ENCODE data around the gene CHST9.

The CHST9 gene

GRCh38 chr18:26926066-26926675, 258.9 kb downstream of the CHST9 start:
- peak; percentile 19 for DNase-seq

DNA sequence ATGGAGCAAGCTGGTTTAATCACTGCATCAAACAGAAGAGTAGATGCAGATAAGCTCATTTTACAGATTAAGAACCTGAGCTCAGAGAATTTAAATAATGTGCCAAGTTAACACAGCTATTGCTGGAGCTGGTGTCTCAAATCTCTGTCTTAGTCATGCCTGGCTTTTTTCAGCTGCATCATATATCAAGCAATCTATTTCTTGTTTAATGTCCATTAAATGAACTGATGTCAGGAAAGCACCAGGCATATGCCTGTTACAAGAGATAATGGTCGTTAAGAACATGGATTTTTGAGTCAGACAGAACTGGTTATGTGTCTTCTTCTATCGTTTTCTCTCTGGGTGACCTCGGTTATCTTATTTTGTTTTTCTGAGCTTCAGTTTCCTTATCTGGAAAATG, 259.8 kb downstream of the CHST9 start:
- DNase-seq: no peak

DNA sequence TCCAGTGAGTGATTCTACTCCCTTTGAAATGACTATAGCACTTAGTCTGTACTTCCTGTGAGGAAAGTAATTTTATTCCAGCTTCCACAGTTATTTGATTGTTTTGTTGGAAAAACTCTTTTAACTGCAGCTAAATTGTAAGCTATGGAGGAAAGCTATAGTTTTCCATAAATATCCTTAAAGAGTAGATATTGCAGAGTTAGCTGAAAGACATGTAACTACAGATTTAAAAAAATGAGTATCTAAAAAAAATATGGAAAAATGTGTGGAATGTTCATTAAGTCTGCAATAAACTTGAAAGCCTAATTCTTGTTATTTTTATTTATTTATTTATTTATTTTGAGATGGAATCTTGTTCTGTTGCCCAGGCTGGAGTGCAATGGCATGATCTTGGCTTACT, 262.8 kb downstream of the CHST9 start:
- DNase-seq: no peak

- DNase-seq: no peak
These were observed 264.5 kb downstream of the CHST9 start for GRCh38 chr18:26920644-26921043.

GRCh38 chr18:26919627-26920026, 265.5 kb downstream of the CHST9 start:
- DNase-seq: no peak

- no peak for DNase-seq
These were observed 265.9 kb downstream of the CHST9 start for GRCh38 chr18:26919201-26919600.

DNA sequence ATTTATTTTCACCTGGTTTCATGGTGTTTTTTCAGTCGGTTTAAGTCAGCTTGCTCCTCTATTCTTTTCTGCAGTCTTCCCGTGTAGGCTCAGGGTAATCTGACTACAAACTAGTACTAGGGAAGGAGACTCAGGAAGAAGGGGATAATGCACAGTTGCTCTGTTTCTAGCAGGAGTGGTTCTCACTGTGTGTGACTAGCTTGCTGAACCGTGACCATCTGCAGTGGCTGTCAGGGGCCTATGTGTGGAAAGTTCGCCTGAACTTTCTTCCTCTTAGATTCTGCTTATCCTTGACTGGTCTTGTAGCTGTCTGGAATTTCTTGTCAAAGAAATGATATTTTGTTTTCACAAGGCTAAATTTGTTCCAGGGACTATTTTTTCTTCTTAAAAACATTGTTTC, 273.3 kb downstream of the CHST9 start:
- DNase-seq: peak; percentile 28

DNA sequence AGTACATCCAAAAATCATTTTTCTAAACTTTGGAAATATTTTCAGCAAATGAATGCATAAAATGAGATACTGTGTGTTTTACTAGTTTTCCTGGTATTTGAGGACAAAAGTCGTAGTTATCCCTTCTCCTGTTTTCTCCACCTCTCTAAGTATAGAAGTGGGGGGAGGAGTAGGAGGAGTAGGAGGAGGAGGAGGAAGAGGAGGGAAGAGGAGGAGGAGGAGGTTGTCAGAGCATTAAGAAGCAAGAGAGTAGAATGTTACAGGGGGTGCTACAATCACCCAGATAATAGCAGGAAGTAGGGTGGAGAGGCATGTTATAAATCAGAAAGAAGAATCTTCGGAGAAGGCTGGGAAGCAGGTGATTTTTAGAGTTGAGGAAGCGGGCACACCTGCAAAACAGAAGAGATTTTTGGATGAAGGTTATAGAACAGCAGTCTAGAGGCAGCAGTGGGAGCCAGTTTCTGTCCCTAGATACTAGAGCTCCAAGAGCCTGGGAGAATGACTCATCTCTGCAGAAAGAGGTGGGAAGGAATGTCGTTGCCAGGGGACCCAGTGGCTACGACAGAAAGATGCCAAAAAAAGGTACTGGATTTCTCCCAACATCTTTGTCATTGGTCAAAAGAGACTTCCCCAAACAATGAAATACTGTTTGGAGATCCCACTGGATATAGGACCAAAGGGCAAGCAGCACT, 275.4 kb downstream of the CHST9 start:
- no peak for DNase-seq

DNA sequence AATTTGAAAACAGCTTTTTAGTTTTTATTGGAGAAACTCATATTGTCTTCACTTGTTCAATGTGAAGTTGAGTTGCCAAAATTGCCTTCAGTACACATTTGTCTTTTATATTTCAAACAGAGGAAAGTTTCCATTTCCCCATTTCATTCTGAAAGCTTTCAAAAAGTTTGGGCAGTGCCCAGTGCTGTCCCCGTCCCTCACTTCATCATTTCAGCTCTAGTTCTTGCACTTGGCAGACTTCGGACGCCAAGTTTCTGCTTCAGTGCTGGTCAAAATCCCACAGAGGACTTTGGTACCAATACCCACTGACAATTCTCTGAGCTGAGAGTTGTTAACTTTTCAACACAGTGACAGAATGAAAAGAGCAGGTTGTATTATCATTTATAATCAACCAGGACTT, 276.2 kb downstream of the CHST9 start:
- DNase-seq: no peak

- no peak for DNase-seq
These were observed 282.8 kb downstream of the CHST9 start for GRCh38 chr18:26902291-26902690.

DNA sequence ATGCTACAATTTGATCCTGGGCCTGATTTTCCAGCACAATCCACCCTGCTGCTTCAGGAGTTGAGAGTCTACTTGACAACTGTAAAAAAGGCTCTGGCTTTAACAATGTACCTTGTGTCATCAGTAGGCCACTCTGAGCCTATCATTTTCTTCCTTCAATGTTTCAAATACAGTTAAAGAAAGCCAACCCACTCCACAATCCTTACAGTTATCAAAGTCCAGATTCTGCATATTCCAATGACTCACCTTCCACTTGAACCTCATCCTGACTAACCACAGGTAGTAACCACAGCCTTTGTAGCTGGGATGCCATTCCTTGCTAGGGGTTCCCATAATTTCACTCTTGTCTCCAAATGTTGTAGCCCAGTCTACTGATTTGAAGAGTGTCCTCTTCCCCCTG, 284.1 kb downstream of the CHST9 start:
- DNase-seq: no peak

GRCh38 chr18:26894426-26894825, 290.7 kb downstream of the CHST9 start:
- no peak for DNase-seq

DNA sequence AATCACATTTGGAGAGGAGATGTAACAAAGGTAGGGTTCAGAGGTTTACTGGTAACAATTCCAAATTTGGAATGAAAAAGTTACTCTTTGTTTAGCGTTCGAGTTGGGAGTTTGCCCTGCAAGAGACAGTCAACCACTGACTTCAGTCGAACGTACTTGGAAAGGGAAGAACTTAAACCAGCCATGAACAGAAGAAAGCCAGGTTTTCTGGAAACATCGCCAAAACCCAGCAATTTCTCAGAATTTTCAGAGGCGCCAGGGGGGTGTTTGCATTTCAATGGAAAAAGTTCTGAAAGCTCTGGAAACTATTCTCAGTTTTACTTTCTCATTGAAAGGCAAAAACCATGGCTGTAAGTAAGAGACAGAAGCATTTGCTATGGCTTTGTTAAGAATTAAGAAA, 291.1 kb downstream of the CHST9 start:
- no peak for DNase-seq

DNA sequence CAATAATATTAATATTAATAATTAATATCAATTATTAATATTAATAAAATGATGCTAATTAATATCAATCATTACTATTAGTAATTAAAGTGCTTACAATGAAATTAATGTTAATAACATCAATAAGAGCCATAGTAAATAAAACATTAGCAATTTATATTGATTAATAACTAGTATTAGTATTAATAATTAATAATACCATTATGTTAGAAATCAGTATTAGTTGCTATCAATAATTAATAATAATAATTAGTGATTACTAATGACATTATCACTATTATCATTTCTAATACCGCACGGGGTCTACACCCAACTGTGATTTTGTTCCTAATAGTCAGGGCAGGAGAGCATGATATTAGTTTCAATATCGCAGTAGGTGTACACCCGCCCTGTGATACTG, 296.8 kb downstream of the CHST9 start:
- DNase-seq: no peak

- no peak for DNase-seq
These were observed 310.0 kb downstream of the CHST9 start for GRCh38 chr18:26875040-26875654.

DNA sequence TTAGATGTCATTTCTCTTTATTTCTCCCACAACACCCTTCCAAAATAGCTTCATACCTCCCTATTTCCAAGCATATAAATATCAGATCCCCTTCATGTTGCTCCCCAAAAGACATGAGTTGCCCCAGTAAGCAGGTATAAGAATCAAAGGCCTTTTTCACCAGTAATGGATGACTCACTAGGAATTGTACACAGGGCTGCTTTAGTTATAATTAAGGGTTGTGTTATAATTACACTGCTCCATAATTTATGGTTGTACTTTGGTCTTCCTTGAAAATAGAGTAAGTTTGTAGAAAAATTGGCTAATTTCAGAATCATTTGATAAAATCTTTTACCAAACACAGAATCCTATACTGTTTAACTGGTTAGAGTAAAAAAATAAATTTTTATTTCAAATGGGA, 310.8 kb downstream of the CHST9 start:
- no peak for DNase-seq

- DNase-seq: no peak
These were observed 315.5 kb downstream of the CHST9 start for GRCh38 chr18:26869640-26870039.

DNA sequence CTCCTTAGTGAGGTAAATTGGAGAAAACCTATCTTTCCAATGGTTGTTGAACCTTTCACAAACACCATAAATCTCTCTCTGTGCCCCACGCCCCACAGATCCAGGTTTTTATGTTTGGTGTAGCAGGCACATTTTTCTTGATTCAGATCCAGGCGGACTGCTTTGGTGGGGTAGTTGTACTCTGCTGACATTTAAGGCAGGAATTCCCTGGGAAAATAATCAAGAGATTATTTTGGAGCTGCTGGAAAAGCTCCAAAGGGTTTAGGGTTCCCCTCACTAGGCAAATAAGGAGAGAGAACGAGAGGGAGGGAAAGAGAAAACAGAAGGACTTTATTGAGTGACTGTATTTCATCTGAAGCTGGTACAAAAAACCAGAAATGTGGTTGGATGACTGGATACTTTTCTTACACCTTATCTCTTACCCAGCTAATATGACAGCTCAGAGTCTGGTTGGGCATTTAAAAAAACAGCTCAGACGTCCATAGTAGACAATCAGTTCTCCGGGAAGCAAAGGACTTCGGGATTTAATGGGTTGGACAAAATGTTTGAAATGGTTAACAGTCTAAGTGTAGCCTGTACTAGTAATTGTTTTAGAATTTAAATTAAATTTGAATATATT, 316.0 kb downstream of the CHST9 start:
- peak; percentile 63 for DNase-seq

GRCh38 chr18:26867471-26867870, 317.6 kb downstream of the CHST9 start:
- no peak for DNase-seq

GRCh38 chr18:26865557-26865956, 319.6 kb downstream of the CHST9 start, which contains the start of gene AQP4:
Gene AQP4 (minus strand): TSS chr18:26865707. CDS start chr18:26865689, 18 bp downstream.
- peak; percentile 36 for DNase-seq

GRCh38 chr18:26864658-26865057, 320.4 kb downstream of the CHST9 start:
- no peak for DNase-seq

DNA sequence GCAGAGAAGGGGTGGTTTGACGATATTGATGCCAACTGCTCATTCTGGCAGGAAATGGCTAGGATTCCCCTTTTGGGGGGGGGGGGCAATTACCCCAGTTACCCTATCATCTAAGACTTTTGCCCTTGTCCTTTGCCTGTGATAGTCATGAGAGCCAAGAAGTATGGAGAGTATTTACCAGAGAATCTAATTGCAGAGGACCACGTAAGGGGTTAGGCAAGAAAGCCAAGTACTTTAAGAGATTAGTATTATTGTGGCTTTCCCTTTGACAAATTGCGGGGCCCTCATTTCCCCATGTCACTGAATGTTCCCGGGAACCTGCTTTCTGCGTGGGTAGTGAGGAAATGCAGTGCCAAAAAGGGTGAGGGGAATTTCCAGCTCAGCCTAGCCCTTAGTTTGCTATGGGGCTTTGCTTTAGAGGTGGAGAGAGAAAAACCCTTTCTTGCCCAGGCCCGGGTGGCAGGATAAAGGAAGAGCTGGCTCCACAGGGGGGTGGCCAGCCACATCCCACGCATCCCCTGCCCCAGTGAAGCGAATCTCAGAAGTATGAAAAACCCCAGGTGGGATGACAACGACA, 321.1 kb downstream of the CHST9 start:
- no peak for DNase-seq

- DNase-seq: peak; percentile 67
These were observed 321.8 kb downstream of the CHST9 start for GRCh38 chr18:26863122-26863879.

Data from eye (tissue), 1 donor.